ENCODE measurements around the gene NDUFS6.

The NDUFS6 gene

DNA sequence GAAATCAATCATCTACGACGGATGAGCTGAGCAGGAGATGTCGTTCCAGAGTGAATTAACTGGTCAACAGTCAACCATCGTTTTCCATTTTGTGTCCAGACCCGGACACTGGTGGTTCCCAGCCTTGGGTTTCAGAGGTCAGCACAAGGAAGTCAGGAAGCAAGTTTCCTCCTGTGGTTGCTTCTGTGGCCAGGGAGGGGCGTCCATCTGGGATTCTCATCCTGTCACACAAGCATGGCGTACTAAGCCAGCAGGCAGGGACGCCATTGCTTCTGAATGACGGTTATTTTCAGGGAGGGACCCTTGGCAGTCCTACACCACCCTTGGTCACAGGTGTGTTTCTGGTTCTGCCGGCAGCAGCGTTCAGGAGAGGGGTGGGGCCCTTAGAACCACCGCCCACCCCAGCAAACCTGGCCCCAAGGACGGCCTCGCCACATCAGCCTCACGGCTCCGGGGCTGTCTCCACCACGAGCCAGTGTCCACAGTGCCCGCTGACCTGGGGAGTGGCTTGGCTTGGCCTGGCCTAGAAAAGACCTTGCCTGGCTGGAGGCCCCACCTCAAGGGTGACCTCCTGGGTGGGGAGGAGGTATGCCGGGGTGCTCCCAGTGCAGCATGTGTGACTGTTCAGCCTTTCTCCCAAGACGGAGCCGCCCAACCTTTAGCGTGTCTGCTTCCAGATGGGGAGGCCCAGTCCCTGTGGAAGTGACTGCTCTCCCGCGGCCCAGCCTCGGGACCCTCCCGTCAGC, 25.2 kb downstream of the NDUFS6 start:
- in situ Hi-C loops (cut with MboI; ENCODE audit: low sequenced_read_pairs, unreplicated experiment) = no loop called here

DNA sequence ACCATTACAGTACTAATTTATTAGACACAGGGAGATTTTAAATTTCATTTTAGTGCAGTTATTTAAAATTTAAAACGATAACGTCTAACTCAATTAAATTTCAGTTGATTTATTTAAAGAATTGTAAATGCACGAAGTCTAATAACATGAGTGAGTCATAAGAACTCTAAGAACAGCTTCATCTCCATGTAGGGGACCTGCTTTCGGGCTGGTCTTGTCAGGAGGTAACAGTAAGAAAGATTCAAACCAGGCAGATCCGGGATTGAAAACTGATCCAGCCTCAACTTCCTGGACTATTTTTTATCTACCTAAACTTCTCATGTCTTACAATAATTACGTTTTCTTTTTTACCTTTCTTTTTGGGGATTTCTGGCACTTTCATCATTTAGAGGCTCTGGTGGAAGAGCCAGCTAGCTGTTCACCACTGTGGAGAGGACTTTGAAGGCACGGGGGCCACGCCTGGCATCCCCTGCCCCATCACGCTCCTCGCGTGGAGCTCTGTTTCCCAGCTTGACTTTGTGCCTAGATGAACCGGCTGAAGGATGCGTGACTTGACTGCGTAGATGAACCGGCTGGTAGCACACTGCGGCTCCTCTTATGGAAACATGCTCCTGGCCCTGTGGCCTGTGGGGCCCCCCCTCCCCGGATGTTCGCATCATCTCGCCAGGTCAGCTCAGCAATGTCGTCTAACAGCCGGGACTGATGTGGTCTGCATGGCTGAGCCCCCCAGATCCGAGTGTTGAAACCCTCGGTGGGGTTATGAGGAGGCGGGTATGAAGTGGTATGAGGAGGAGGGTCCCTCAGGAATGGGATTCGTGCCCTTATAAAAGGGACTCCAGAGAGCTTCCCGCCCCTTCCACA, 26.0 kb downstream of the NDUFS6 start:
- no peak for DNase-seq (ENCODE audit: low spot score)
- TF ChIP-seq, protein P1, sequence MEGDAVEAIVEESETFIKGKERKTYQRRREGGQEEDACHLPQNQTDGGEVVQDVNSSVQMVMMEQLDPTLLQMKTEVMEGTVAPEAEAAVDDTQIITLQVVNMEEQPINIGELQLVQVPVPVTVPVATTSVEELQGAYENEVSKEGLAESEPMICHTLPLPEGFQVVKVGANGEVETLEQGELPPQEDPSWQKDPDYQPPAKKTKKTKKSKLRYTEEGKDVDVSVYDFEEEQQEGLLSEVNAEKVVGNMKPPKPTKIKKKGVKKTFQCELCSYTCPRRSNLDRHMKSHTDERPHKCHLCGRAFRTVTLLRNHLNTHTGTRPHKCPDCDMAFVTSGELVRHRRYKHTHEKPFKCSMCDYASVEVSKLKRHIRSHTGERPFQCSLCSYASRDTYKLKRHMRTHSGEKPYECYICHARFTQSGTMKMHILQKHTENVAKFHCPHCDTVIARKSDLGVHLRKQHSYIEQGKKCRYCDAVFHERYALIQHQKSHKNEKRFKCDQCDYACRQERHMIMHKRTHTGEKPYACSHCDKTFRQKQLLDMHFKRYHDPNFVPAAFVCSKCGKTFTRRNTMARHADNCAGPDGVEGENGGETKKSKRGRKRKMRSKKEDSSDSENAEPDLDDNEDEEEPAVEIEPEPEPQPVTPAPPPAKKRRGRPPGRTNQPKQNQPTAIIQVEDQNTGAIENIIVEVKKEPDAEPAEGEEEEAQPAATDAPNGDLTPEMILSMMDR (IDR thresholded peaks at IDR 0.05; ENCODE audit: borderline replicate concordance, control extremely low read depth, extremely low read depth, insufficient read depth, missing control alignments) = no peak
- in situ Hi-C loops (cut with MboI; ENCODE audit: low sequenced_read_pairs, unreplicated experiment) = no loop called here

More for the DNA sequence above, 25.2 kb downstream of the NDUFS6 start:
- no peak for DNase-seq (ENCODE audit: low spot score)
- TF ChIP-seq, protein P1 (IDR thresholded peaks at IDR 0.05; ENCODE audit: borderline replicate concordance, control extremely low read depth, extremely low read depth, insufficient read depth, missing control alignments) = no peak

DNA sequence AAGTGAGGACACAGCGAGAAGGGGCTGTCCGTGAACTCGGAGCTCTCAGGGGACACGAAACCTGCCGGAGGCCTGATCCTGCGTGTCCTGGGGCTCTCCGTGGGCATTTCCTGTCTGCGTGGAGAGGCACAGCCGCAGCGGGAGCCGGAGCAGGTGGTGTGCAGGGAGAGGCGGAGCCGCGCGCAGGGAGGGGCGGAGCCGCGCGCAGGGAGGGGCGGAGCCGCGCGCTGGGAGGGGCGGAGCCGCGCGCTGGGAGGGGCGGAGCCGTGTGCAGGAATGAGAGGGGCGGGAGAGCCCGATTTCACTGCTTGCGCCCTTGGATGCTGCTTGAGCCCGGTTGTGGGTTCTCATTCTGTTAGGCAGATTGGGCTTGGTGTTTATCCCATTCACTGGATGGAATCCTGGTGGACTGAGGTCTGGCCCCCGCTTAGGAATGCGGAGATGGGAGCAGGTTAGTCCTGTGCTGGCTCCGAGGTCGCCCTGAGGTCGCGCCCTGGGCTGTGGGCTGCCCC, 26.7 kb downstream of the NDUFS6 start:
- no peak for DNase-seq (ENCODE audit: low spot score)
- TF ChIP-seq, protein P1 (IDR thresholded peaks at IDR 0.05; ENCODE audit: borderline replicate concordance, control extremely low read depth, extremely low read depth, insufficient read depth, missing control alignments) = no peak
- in situ Hi-C loops (cut with MboI; ENCODE audit: low sequenced_read_pairs, unreplicated experiment) = no loop called here

DNA sequence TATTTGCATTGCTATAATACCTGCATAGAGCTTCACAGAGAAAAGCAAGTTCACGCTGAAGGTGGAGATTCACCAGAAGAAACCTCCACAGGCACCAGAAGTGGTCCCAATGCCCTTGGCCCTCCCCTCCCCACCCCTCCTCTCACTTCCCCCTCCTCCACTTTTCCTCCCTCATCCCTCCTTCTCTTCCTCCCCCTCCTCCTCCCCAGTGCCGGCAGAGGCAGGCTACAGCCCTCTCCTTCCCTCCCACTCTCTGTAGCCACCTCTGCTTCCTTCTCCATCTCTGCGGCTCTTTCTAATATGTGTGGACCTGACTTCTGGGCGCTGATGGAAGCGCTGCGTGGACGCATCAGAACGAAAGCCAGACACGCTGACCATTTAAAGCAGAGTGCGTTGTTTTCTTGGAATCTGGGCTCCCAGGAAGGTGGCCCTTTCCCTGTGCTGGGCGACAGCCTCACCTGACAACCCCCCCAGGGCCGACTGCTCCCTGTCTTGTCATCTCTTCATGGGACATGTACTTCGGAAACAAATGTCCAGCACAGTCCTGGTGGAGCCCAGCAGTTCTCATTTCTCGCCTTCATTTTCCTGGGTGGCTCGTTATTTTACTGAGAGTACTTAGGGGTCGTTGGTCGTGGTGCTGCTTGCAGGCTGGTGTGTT, 29.5 kb downstream of the NDUFS6 start:
- TF ChIP-seq, protein P1 (IDR thresholded peaks at IDR 0.05; ENCODE audit: borderline replicate concordance, control extremely low read depth, extremely low read depth, insufficient read depth, missing control alignments) = no peak
- no peak for DNase-seq (ENCODE audit: low spot score)
- in situ Hi-C loops (cut with MboI; ENCODE audit: low sequenced_read_pairs, unreplicated experiment) = no loop called here

DNA sequence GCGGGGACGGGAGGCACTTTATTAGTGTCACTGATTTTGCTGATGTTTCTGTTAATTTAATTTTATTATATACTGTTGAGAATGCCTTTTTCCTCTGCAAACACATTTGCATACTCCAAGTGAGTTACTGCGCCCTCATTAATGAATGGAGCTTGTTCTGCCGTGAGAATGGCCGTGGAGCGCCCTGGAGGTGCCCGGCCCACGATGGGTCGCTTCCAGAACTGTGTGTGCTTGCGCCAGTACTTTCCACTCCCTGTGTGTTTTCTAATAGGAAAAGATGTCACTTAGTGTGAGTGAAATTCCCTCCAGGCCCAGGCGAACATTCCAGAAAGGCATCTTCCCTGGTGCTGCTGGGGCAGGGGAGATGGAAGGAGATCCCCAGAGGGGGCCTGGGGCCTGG, 30.1 kb downstream of the NDUFS6 start:
- in situ Hi-C loops (cut with MboI; ENCODE audit: low sequenced_read_pairs, unreplicated experiment) = no loop called here
- DNase-seq (ENCODE audit: low spot score) = no peak
- TF ChIP-seq, protein P1 (IDR thresholded peaks at IDR 0.05; ENCODE audit: borderline replicate concordance, control extremely low read depth, extremely low read depth, insufficient read depth, missing control alignments) = no peak

DNA sequence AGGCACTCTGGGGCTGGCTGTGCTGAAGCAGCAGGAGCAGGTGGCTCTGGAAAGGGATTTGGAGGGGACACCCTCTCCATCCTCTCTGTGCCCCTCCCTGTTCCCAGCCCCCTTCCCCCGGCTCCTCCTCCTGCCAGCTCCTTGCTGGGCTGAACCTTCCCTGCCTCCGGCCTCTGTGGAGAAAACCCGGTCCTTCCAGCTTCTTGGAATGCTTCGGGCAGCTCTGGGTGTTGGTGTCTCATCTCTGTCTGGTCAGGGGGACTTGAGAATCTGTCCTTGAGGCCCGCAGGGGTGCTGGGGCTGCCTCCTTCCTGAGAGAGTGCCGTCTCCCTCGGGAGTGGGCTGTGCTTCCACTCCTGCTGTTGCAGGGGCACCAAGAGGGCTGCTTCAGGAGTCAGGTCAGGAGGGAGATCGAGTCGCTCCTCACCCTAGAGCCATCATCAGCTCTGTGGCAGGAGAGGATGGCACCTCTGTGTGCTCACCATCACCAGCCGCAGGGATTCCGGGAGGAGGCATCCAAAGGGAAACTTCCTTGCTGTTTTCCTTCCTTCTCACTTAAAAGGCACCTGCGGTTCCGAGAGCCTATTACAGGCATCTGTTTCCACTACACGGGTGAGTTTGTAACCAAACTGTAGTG, 30.6 kb downstream of the NDUFS6 start:
- in situ Hi-C loops (cut with MboI; ENCODE audit: low sequenced_read_pairs, unreplicated experiment) = no loop called here
- no peak for DNase-seq (ENCODE audit: low spot score)
- TF ChIP-seq, protein P1 (IDR thresholded peaks at IDR 0.05; ENCODE audit: borderline replicate concordance, control extremely low read depth, extremely low read depth, insufficient read depth, missing control alignments) = no peak

Measured in GM13976 (cell line).